H9 (cell line): ENCODE results near the gene RFNG. TPM values are rescaled to one million over a fixed set of nuclear protein-coding genes. Genes with fewer than 3 reads are reported as not detected.
A peak's percentile ranks its signal among the peaks of the same experiment; 100 is the strongest.

ENCODE experiments used
- DNase-seq: peaks from one replicate; pipeline ENCODE4 v3.0.0-alpha.2; 2017
- H2AFZ ChIP-seq: one replicate; pipeline ENCODE4 v1.6.1; 2013; ENCODE audit warnings: mild to moderate bottlenecking, low read length, control low read depth, moderate library complexity
- H2AK5ac ChIP-seq: 2 replicates; pipeline ENCODE4 v1.6.1; 2013; ENCODE audit warnings: low read length, control low read depth, mixed read lengths; ENCODE audit not compliant: insufficient read length
- H2BK120ac ChIP-seq: one replicate; pipeline ENCODE4 v1.6.1; 2013; ENCODE audit warnings: low read depth, mild to moderate bottlenecking, low read length, control low read depth, inconsistent platforms; ENCODE audit not compliant: poor library complexity, severe bottlenecking
- H2BK12ac ChIP-seq: 2 replicates; pipeline ENCODE4 v1.6.1; 2013; ENCODE audit warnings: low read length, control low read depth, mixed read lengths, low read depth; ENCODE audit not compliant: insufficient read length
- H2BK15ac ChIP-seq: 2 replicates; pipeline ENCODE4 v1.6.1; 2013; ENCODE audit warnings: low read depth, low read length, control low read depth
- H2BK20ac ChIP-seq: one replicate; pipeline ENCODE4 v1.6.1; 2013; ENCODE audit warnings: low read depth, mild to moderate bottlenecking, low read length, control low read depth, inconsistent platforms; ENCODE audit not compliant: poor library complexity, severe bottlenecking
- H2BK5ac ChIP-seq: 2 replicates; pipeline ENCODE4 v1.6.1; 2013; ENCODE audit warnings: low read length, control low read depth, mixed read lengths; ENCODE audit not compliant: insufficient read length
- H3K14ac ChIP-seq: 2 replicates; pipeline ENCODE4 v1.6.1; 2013; ENCODE audit warnings: low read length, control low read depth; ENCODE audit not compliant: insufficient read depth
- H3K18ac ChIP-seq: 2 replicates; pipeline ENCODE4 v1.6.1; 2013; ENCODE audit warnings: low read depth, mild to moderate bottlenecking, mixed read lengths, low read length, control low read depth; ENCODE audit not compliant: insufficient read length
- H3K23ac ChIP-seq: 2 replicates; pipeline ENCODE4 v1.6.1; 2013; ENCODE audit warnings: low read length, control low read depth, mixed read lengths, low read depth; ENCODE audit not compliant: insufficient read length
- H3K23me2 ChIP-seq: 2 replicates; pipeline ENCODE4 v1.6.1; 2013; ENCODE audit warnings: low read depth, mild to moderate bottlenecking, mixed read lengths, low read length, control low read depth; ENCODE audit not compliant: insufficient read length, poor library complexity, severe bottlenecking
- H3K27ac ChIP-seq: 2 replicates; pipeline ENCODE4 v1.5.1; 2013; ENCODE audit warnings: low read length, control low read depth, mixed read lengths, low read depth; ENCODE audit not compliant: insufficient read length
- H3K27me3 ChIP-seq: 2 replicates; pipeline ENCODE4 v1.6.1; 2013; ENCODE audit warnings: low read length, control low read depth, inconsistent platforms; ENCODE audit not compliant: insufficient read depth
- H3K4ac ChIP-seq: 2 replicates; pipeline ENCODE4 v1.6.1; 2013; ENCODE audit warnings: low read depth, mild to moderate bottlenecking, control low read depth, inconsistent platforms, low read length, moderate library complexity
- H3K4me1 ChIP-seq: 2 replicates; pipeline ENCODE4 v1.6.1; 2013; ENCODE audit warnings: low read length, control low read depth, inconsistent platforms; ENCODE audit not compliant: insufficient read depth
- H3K4me2 ChIP-seq: 2 replicates; pipeline ENCODE4 v1.6.1; 2013; ENCODE audit warnings: low read length, control low read depth, mixed read lengths; ENCODE audit not compliant: insufficient read length, insufficient read depth
- H3K56ac ChIP-seq: 2 replicates; pipeline ENCODE4 v1.6.1; 2013; ENCODE audit warnings: low read depth, mild to moderate bottlenecking, mixed read lengths, low read length, control low read depth; ENCODE audit not compliant: insufficient read length
- H3K79me1 ChIP-seq: 2 replicates; pipeline ENCODE4 v1.6.1; 2013; ENCODE audit warnings: low read depth, mild to moderate bottlenecking, moderate library complexity, low read length, control low read depth, inconsistent platforms; ENCODE audit not compliant: insufficient read depth, poor library complexity, severe bottlenecking
- H3K79me2 ChIP-seq: 2 replicates; pipeline ENCODE4 v1.6.1; 2013; ENCODE audit warnings: low read length, control low read depth, inconsistent platforms; ENCODE audit not compliant: insufficient read depth
- H3K9ac ChIP-seq: 2 replicates; pipeline ENCODE4 v1.6.1; 2013; ENCODE audit warnings: low read length, control low read depth, mixed read lengths; ENCODE audit not compliant: insufficient read length; ENCODE audit errors: extremely low read depth
- H3K9me3 ChIP-seq: one replicate; pipeline ENCODE4 v1.6.1; 2013; ENCODE audit warnings: low read depth, low read length, inconsistent platforms; ENCODE audit not compliant: control insufficient read depth
- H3T11ph ChIP-seq: one replicate; pipeline ENCODE4 v1.6.1; 2013; ENCODE audit warnings: mild to moderate bottlenecking, low read length, control low read depth, inconsistent platforms
- H4K20me1 ChIP-seq: one replicate; pipeline ENCODE4 v1.6.1; 2013; ENCODE audit not compliant: control insufficient read depth, insufficient read length, insufficient read depth
- H4K5ac ChIP-seq: 2 replicates; pipeline ENCODE4 v1.6.1; 2013; ENCODE audit warnings: low read depth, mild to moderate bottlenecking, mixed read lengths, low read length, control low read depth; ENCODE audit not compliant: insufficient read length
- H4K8ac ChIP-seq: replicated peaks from 2 replicates; pipeline ENCODE4 v1.6.1; 2013; ENCODE audit warnings: low read length, control low read depth, mixed read lengths, low read depth; ENCODE audit not compliant: insufficient read length
- H4K91ac ChIP-seq: 2 replicates; pipeline ENCODE4 v1.6.1; 2013; ENCODE audit warnings: low read depth, mild to moderate bottlenecking, moderate library complexity, mixed read lengths, low read length, control low read depth; ENCODE audit not compliant: insufficient read length
- H3K27ac Mint-ChIP-seq, 3 experiments: 2 replicates in 2 of 3; 3 replicates in 1 of 3; pipeline ENCODE4 v1.8.0; 2020 to 2021; ENCODE audit warnings: mixed read lengths in 3 of 3, mild to moderate bottlenecking in 1 of 3, moderate library complexity in 1 of 3
- H3K27me3 Mint-ChIP-seq: 2 replicates; pipeline ENCODE4 v1.8.0; 2021; ENCODE audit warnings: low read depth, mild to moderate bottlenecking, moderate library complexity, mixed read lengths
- H3K36me3 Mint-ChIP-seq, 3 experiments: 2 replicates in 2 of 3; 3 replicates in 1 of 3; pipeline ENCODE4 v1.8.0; 2020 to 2021; ENCODE audit warnings: low read depth in 3 of 3, mixed read lengths in 3 of 3; ENCODE audit not compliant: insufficient read depth in 1 of 3
- H3K4me1 Mint-ChIP-seq, 2 experiments: 2 replicates each; pipeline ENCODE4 v1.8.0; 2020; ENCODE audit warnings: mixed read lengths in 2 of 2
- H3K4me3 Mint-ChIP-seq, 2 experiments: 2 replicates in 1 of 2; 3 replicates in 1 of 2; pipeline ENCODE4 v1.8.0; 2020 to 2021; ENCODE audit warnings: mild to moderate bottlenecking in 2 of 2, mixed read lengths in 2 of 2, moderate library complexity in 1 of 2
- H3K9me3 Mint-ChIP-seq, 2 experiments: 2 replicates in 1 of 2; 3 replicates in 1 of 2; pipeline ENCODE4 v1.8.0; 2020; ENCODE audit warnings: mild to moderate bottlenecking in 2 of 2, mixed read lengths in 2 of 2, moderate library complexity in 1 of 2
- CTCF ChIP-seq: fragments of 200-600 bp; sonication (generic); conservative IDR thresholded peaks from 3 replicates; pipeline ENCODE4 v1.8.0; 2021; ENCODE audit warnings: antibody characterized with exemption, mild to moderate bottlenecking
- WGBS: extraction: QIAGEN DNeasy Blood & Tissue Kit; methylation state at CpG from one replicate; pipeline ENCODE4 v1.1.7; 2013; ENCODE audit warnings: missing lambda C conversion rate, low lambda C conversion rate, mixed read lengths; ENCODE audit not compliant: insufficient read length; ENCODE audit errors: extremely low coverage; 5-methylcytosine and 5-hydroxymethylcytosine counted together
- total RNA-seq: library from RNA; stranded (reverse); gene quantifications from 2 replicates; pipeline ENCODE4 v1.2.1, GENCODE V29; 2021

The RFNG gene
- total RNA-seq, 1 experiment from 2014 or later, result 34.0 TPM

- H2BK5ac ChIP-seq, result no peak within 1 kb of the TSS
- no peak for DNase-seq
- H3K9me3 Mint-ChIP-seq, result no peaks in the 10 kb centered on the region
- no peak for TF ChIP-seq CTCF
- no peaks in the 10 kb centered on the region for H3K4me1 ChIP-seq
- H3K23ac ChIP-seq, result no peak within 1 kb of the TSS
- peak within 1 kb of the TSS; percentile 63 to 81 for H3K4me3 Mint-ChIP-seq
- peak within 1 kb of the TSS; percentile 7 for H3K18ac ChIP-seq
- H3K27me3 Mint-ChIP-seq, result peaks cover 2% of the 10 kb centered on the region; the same call in 1 of the 2 replicates
- no peaks in the 10 kb centered on the region for H3K9me3 ChIP-seq
- no peak within 1 kb of the TSS for H4K8ac ChIP-seq
- H2BK15ac ChIP-seq, result no peak within 1 kb of the TSS
- peak within 1 kb of the TSS; percentile 65 for H3K4me2 ChIP-seq
- H4K91ac ChIP-seq, result no peak within 1 kb of the TSS
- no peak within 1 kb of the TSS for H3K27ac ChIP-seq
- no peak within 1 kb of the TSS for H2BK120ac ChIP-seq
- no peaks in the 10 kb centered on the region for H3K79me1 ChIP-seq
- H3K56ac ChIP-seq, result no peak within 1 kb of the TSS
- H2AFZ ChIP-seq, result no peak within 1 kb of the TSS
- peak within 1 kb of the TSS; percentile 66; the same call in 1 of the 2 replicates for H3K14ac ChIP-seq
- H2BK20ac ChIP-seq, result no peak within 1 kb of the TSS
- H3K27me3 ChIP-seq, result no peaks in the 10 kb centered on the region; the same call in 1 of the 2 replicates
- H3K23me2 ChIP-seq, result peaks cover 8% of the 10 kb centered on the region
- no CpG with 5 or more reads among the region's 96 CpGs for WGBS
- no peaks in the 10 kb centered on the region for H3K79me2 ChIP-seq
- no peaks in the 10 kb centered on the region for H4K20me1 ChIP-seq
- no peak within 1 kb of the TSS for H2AK5ac ChIP-seq
- H3T11ph ChIP-seq, result no peak within 1 kb of the TSS
- no peak within 1 kb of the TSS for H4K5ac ChIP-seq
- no peak within 1 kb of the TSS for H2BK12ac ChIP-seq
- H3K4ac ChIP-seq, result no peak within 1 kb of the TSS
- H3K9ac ChIP-seq, result peak within 1 kb of the TSS; percentile 55
- peaks cover 2 to 19% of the 10 kb centered on the region in 2 experiments for H3K4me1 Mint-ChIP-seq
- peaks cover 8 to 24% (median 16%) of the 10 kb centered on the region in 3 experiments; a peak in 6 of 7 replicates for H3K36me3 Mint-ChIP-seq
- H3K27ac Mint-ChIP-seq, result no peak within 1 kb of the TSS
Observed at GRCh38 chr17:82031303-82031884, 20.2 kb downstream of the RFNG start, which contains the start of gene RAC3. RAC3 (plus strand) TSS chr17:82031678; CDS start chr17:82031762, 84 bp downstream.
